ENCODE results near the gene CFAP73.

GRCh38 chr12:113135178-113136127, 14.1 kb upstream of the CFAP73 start, which contains the start of gene RASAL1:
- TF ChIP-seq POLR2AphosphoS5 (IDR thresholded peaks at IDR 0.05; ENCODE audit: low read depth, low read length) (no peak), TAF1 (IDR thresholded peaks at IDR 0.05; ENCODE audit: borderline replicate concordance, low read depth, low read length) (no peak)
